B cell (primary cell): ENCODE results near the gene COL2A1. TPM values are rescaled to one million over a fixed set of nuclear protein-coding genes. Genes with fewer than 3 reads are reported as not detected.

Source experiments
- ATAC-seq: fragments of 200-7000 bp; cut with Tn5 transposase; one replicate; pipeline ENCODE4 v1.10.0; 2021; ENCODE audit warnings: low read depth, mild to moderate bottlenecking, moderate number of reproducible peaks, moderate library complexity
- CTCF ChIA-PET: fragments of 350-600 bp; sonication (Branson Sonifier 250); formaldehyde crosslinking; loops from one replicate; lab custom pipeline; 2021; ENCODE audit warnings: antibody characterized with exemption, inconsistent platforms; lab: Charles Lee
- POLR2A ChIA-PET: fragments of 350-600 bp; sonication (Branson Sonifier 250); formaldehyde crosslinking; loops from one replicate; lab custom pipeline; 2021; ENCODE audit warnings: antibody characterized with exemption; lab: Charles Lee
- DNase-seq: peaks from one replicate; pipeline ENCODE4 v3.0.0; 2013
- H2AFZ ChIP-seq: 2 replicates; pipeline ENCODE4 v1.6.1; 2012; ENCODE audit warnings: mild to moderate bottlenecking, low read depth, low read length; ENCODE audit not compliant: insufficient read depth, poor library complexity, severe bottlenecking
- H3K27ac ChIP-seq, 2 donors: 1 replicate in 1 of 2; 2 replicates in 1 of 2; pipeline ENCODE4 v1.5.1; 2012 to 2013; ENCODE audit warnings: low read length in 2 of 2, mild to moderate bottlenecking in 2 of 2, moderate library complexity in 1 of 2
- H3K27me3 ChIP-seq, 4 experiments: fragments of 200-600 bp in 1 of 4; sonication (generic) in 1 of 4; replicated peaks in 1 of 4; 1 replicate in 2 of 4; 2 replicates in 2 of 4; pipeline versions ENCODE4 v1.6.1 to v1.7.0; 2013 to 2016; ENCODE audit warnings: low read length in 3 of 4, mild to moderate bottlenecking in 2 of 4, mixed read lengths in 1 of 4, moderate library complexity in 1 of 4; ENCODE audit not compliant: insufficient read depth in 4 of 4, control insufficient read depth in 3 of 4; ENCODE audit errors: control extremely low read depth in 1 of 4
- H3K36me3 ChIP-seq, 2 experiments: replicated peaks in 1 of 2; 1 replicate in 1 of 2; 2 replicates in 1 of 2; pipeline versions ENCODE4 v1.6.1 to v1.7.1; 2013; ENCODE audit warnings: low read length in 1 of 2; ENCODE audit not compliant: insufficient read depth in 2 of 2, control insufficient read depth in 1 of 2; ENCODE audit errors: control extremely low read depth in 1 of 2, extremely low read depth in 1 of 2
- H3K4me1 ChIP-seq, 2 donors: fragments of 200-600 bp in 1 of 2; sonication (generic) in 1 of 2; 1 replicate in 1 of 2; 2 replicates in 1 of 2; pipeline versions ENCODE4 v1.5.1 to v1.6.1; 2013 to 2017; ENCODE audit warnings: low read length in 2 of 2; ENCODE audit not compliant: control insufficient read depth in 2 of 2, insufficient read depth in 2 of 2
- H3K4me2 ChIP-seq: replicated peaks from 2 replicates; pipeline ENCODE3; 2012; ENCODE audit warnings: mild to moderate bottlenecking, low read depth, low read length; ENCODE audit not compliant: poor library complexity, severe bottlenecking
- H3K4me3 ChIP-seq, 5 experiments: fragments of 200-600 bp in 1 of 5; sonication (generic) in 1 of 5; 1 replicate in 3 of 5; 2 replicates in 2 of 5; pipeline versions ENCODE4 v1.5.1 to v1.7.0; 2011 to 2016; ENCODE audit warnings: low read length in 4 of 5, mild to moderate bottlenecking in 4 of 5, low read depth in 2 of 5, control low read depth in 1 of 5, moderate library complexity in 1 of 5; ENCODE audit not compliant: insufficient read depth in 1 of 5; ENCODE audit errors: control extremely low read depth in 1 of 5, extremely low read depth in 1 of 5
- H3K79me2 ChIP-seq: fragments of 200-600 bp; sonication (generic); one replicate; pipeline ENCODE4 v1.6.0; 2016; ENCODE audit warnings: low read length; ENCODE audit not compliant: control insufficient read depth, insufficient read depth
- H3K9ac ChIP-seq: fragments of 200-600 bp; sonication (generic); 2 replicates; pipeline ENCODE4 v1.6.1; 2017; ENCODE audit warnings: mild to moderate bottlenecking, low read length, moderate library complexity
- H3K9me3 ChIP-seq, 3 donors: one replicate each; pipeline versions ENCODE4 v1.6.1 to v1.7.1; 2013; ENCODE audit warnings: low read length in 2 of 3; ENCODE audit not compliant: control insufficient read depth in 2 of 3, insufficient read depth in 1 of 3; ENCODE audit errors: control extremely low read depth in 1 of 3
- H4K20me1 ChIP-seq: 2 replicates; pipeline ENCODE4 v1.6.0; 2012; ENCODE audit warnings: mild to moderate bottlenecking, low read length; ENCODE audit not compliant: insufficient read depth, control insufficient read depth, poor library complexity, severe bottlenecking
- H3K27ac Mint-ChIP-seq: one replicate; pipeline ENCODE4 v1.8.0; 2021; ENCODE audit warnings: mixed read lengths
- H3K27me3 Mint-ChIP-seq: one replicate; pipeline ENCODE4 v1.8.0; 2021; ENCODE audit warnings: mixed read lengths
- H3K4me1 Mint-ChIP-seq: one replicate; pipeline ENCODE4 v1.8.0; 2021; ENCODE audit warnings: mixed read lengths
- H3K4me3 Mint-ChIP-seq: one replicate; pipeline ENCODE4 v1.8.0; 2021; ENCODE audit warnings: mixed read lengths
- H3K9me3 Mint-ChIP-seq: one replicate; pipeline ENCODE4 v1.8.0; 2022; ENCODE audit warnings: mixed read lengths; ENCODE audit not compliant: insufficient read depth
- CTCF ChIP-seq: fragments of 200-600 bp; IDR thresholded peaks from one replicate; pipeline ENCODE4 v1.8.0; 2022; ENCODE audit warnings: antibody characterized with exemption, mild to moderate bottlenecking
- EZH2 ChIP-seq: IDR thresholded peaks from 2 replicates; pipeline ENCODE4 v1.6.1; 2012; ENCODE audit warnings: borderline replicate concordance, low read depth, mild to moderate bottlenecking, moderate library complexity, low read length; ENCODE audit not compliant: insufficient read depth, poor library complexity, severe bottlenecking
- WGBS: methylation state at CpG from one replicate; pipeline ENCODE4 v1.1.5; 2013; ENCODE audit warnings: missing lambda C conversion rate; ENCODE audit not compliant: insufficient coverage; 5-methylcytosine and 5-hydroxymethylcytosine counted together
- intact Hi-C: fragments of 100-400 bp; cut with micrococcal nuclease; formaldehyde crosslinking; loops from one replicate; pipeline ENCODE4 v1.10.0; 2022
- polyA plus RNA-seq: library from polyadenylated mRNA; depleted of rRNA; stranded (reverse); fragments of >200 nt; gene quantifications from 2 replicates; pipeline ENCODE4 v1.2.3, GENCODE V29; 2012
- total RNA-seq, 2 donors: library from RNA; stranded (reverse); fragments of 120-200 nt in 1 of 2; gene quantifications; 1 replicate in 1 of 2; 2 replicates in 1 of 2; pipeline versions ENCODE4 v1.2.3 to v1.2.4, GENCODE V29; 2013 to 2022

The COL2A1 gene
- total and polyA plus RNA-seq, 2 donors (not counting 1 experiment from before 2014, with no cell fraction given), result not detected

- WGBS, result over 99% methylated on average over 10 of the region's 12 CpGs
- Histone ChIP-seq H3K36me3 (no peaks in the 10 kb centered on the region), H3K9ac (no peak overlapping the region), H4K20me1 (no peaks in the 10 kb centered on the region), H3K4me3 (no peak overlapping the region), H2AFZ (no peak overlapping the region), H3K9me3 (peaks cover 0 to 4% (median 0%) of the 10 kb centered on the region in 3 donors), H3K79me2 (no peaks in the 10 kb centered on the region), H3K4me2 (peak overlapping the region; percentile 59), H3K27ac (no peak overlapping the region), H3K4me1 (peaks cover 27 to 49% of the 10 kb centered on the region in 2 donors), H3K27me3 (peaks cover 0 to 23% (median 7%) of the 10 kb centered on the region in 4 experiments)
- no peaks in the 10 kb centered on the region for H3K9me3 Mint-ChIP-seq
- TF ChIP-seq CTCF (no peak), EZH2 (no peak)
- ChIA-PET CTCF (interaction anchor here (1.6 kb wide), 1 partner anchor 29 kb away, joined by 4 read pairs; no protein-coding TSS in a partner anchor), POLR2A (interaction anchor here (1.3 kb wide), 1 partner anchor 116 kb away, joined by 4 read pairs; the partner anchor contains the start of gene SENP1)
- peaks cover 10% of the 10 kb centered on the region for H3K27me3 Mint-ChIP-seq
- no peak overlapping the region for H3K27ac Mint-ChIP-seq
- ATAC-seq, result no peak
- peak; percentile 24 for DNase-seq
- H3K4me3 Mint-ChIP-seq, result peak overlapping the region; percentile 13
- peaks cover 38% of the 10 kb centered on the region for H3K4me1 Mint-ChIP-seq
- intact Hi-C loops, result loop anchor here (1.0 kb wide), 1 partner anchor 26 kb away; the partner anchor contains the start of gene TMEM106C
These were observed 14.6 kb downstream of the COL2A1 start for GRCh38 chr12:47989666-47990065.

- Mint-ChIP-seq H3K27ac (peak overlapping the region; percentile 47), H3K27me3 (peaks cover 9% of the 10 kb centered on the region), H3K4me1 (peaks cover 38% of the 10 kb centered on the region), H3K9me3 (no peaks in the 10 kb centered on the region), H3K4me3 (no peak overlapping the region)
- no peak overlapping the region for H2AFZ ChIP-seq
- peaks cover 0 to 4% (median 0%) of the 10 kb centered on the region in 3 donors for H3K9me3 ChIP-seq
- CTCF ChIA-PET, result interaction anchor here (1.6 kb wide), 1 partner anchor 28 kb away, joined by 4 read pairs; no protein-coding TSS in a partner anchor
- peaks cover 27 to 49% of the 10 kb centered on the region in 2 donors for H3K4me1 ChIP-seq
- WGBS, result 97% methylated on average over 6 of the region's 8 CpGs
- H3K27ac ChIP-seq, result no peak overlapping the region
- POLR2A ChIA-PET, result no interaction called here
- DNase-seq (no peak), ATAC-seq (no peak)
- H3K4me3 ChIP-seq, result no peak overlapping the region
- H3K4me2 ChIP-seq, result peak overlapping the region; percentile 59
- H3K36me3 ChIP-seq, result no peaks in the 10 kb centered on the region
- no peaks in the 10 kb centered on the region for H4K20me1 ChIP-seq
- H3K79me2 ChIP-seq, result no peaks in the 10 kb centered on the region
- intact Hi-C loops, result no loop called here
- H3K27me3 ChIP-seq, result peaks cover 0 to 18% (median 4%) of the 10 kb centered on the region in 4 experiments
- no peak for TF ChIP-seq EZH2
- TF ChIP-seq CTCF, result no peak
- no peak overlapping the region for H3K9ac ChIP-seq
These were observed 15.3 kb downstream of the COL2A1 start for GRCh38 chr12:47989023-47989417.
